Hippocampal formation (tissue), 2 donors: ENCODE measurements around the gene PEX14.
"Not testable (repeated sequence)": the region's sequence is repeated elsewhere in the genome, so short reads cannot be mapped to it uniquely, and the experiment has no call there.

ENCODE experiments used
- DNase-seq, 2 donors: peaks; one replicate each; lab custom pipeline; 2025; lab: John Stamatoyannopoulos, UW

PEX14 gene

DNA sequence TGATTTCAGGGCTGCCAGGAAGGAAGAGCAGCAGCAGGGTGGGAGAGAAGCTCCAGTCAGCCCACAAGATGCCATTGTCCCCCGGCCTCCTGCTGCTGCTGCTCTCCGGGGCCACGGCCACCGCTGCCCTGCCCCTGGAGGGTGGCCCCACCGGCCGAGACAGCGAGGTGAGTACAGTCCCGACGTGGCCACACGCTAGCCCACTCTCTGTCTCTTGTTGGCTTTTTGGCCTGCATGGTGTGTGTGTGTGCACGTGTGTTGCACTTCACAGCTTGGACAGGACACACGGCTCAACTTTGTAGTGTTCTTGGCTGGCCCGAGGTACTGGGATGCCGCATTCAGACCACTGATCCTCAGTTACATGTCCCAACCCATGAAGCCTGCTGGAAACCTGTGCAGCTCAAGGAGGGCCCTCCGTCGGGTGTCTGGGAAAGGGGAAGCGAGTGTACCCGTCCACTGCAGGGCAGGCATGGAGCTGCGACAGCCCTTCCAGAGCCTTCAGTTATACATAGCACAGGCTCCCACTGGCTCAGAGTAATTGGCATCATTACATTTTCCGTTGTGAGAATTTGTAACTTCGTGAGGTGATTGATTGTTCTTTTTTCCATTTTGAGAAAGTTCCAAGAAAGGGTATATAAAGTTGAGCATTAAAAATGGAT lies 24.5 kb upstream of the PEX14 start:
- no peak for DNase-seq

DNA sequence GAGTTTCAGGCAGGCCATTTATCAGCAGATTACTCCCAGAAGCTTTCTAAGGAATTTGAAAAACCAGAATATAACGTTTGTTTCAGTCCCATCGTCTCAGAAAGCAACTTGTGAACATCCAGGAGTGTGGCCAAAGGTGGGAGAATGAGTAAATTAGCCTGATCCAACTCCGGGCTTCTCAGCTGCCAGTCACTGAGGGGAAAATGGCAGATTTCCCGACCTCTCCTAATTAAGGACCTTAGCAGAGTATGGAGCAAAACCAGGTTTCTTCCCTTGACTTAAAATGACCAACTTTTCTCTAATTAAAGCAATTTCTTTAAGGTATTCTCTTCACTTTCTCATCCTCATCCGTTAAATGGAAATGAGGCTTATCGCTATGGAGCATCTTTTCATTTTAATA lies 23.9 kb upstream of the PEX14 start:
- DNase-seq, result no peak

DNA sequence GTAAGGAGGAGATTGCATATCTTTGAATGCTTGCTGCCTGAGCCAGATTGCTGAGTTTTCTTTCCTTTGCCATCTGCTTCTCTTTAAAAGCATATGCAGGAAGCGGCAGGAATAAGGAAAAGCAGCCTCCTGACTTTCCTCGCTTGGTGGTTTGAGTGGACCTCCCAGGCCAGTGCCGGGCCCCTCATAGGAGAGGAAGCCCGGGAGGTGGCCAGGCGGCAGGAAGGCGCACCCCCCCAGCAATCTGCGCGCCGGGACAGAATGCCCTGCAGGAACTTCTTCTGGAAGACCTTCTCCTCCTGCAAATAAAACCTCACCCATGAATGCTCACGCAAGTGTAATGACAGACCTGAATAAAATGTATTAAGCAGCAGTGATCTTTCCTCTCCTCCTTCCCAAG lies 23.5 kb upstream of the PEX14 start:
- peak in 1 of 2 donors; percentile 17 for DNase-seq

GRCh38 chr1:10456048-10456447 lies 18.7 kb upstream of the PEX14 start:
- DNase-seq, result no peak

- no peak for DNase-seq
These were observed 18.1 kb upstream of the PEX14 start for GRCh38 chr1:10456661-10457060.

DNA sequence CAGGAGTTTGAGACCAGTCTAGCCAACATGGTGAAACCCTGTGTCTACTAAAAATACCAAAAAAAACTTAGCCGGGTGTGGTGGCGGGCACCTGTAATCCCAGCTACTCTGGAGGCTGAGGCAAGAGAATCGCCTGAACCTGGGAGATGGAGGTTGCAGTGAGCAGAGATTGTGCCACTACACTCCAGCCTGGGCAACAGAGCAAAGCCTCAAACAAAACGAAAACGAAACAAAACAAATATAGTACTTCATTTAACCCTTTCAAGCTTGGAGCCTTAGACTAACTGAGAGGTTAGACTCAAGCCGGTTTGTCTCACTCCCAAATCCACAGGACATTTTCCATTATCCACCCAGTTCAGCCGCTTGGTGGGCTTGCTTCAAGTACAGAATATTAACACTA lies 17.3 kb upstream of the PEX14 start:
- not testable (repeated sequence) for DNase-seq

DNA sequence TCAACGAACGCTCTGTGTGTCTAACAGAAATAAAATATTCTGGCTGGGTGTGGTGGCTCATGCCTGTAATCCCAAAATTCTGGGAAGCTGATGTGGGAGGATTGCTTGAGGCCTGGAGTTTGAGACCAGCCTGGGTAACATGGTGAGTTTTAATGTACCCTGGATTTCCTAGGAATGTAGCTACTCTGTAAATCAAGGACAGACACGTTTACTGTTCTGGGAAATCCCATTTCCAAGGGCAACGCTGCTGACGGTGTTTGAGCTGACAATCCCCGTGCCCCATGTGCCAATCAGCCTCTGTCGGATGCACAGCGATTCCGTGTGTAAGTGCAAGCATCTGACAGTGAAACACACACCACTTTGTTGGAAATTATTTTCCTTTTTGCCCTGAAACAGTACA lies 16.9 kb upstream of the PEX14 start:
- DNase-seq, result no peak

DNA sequence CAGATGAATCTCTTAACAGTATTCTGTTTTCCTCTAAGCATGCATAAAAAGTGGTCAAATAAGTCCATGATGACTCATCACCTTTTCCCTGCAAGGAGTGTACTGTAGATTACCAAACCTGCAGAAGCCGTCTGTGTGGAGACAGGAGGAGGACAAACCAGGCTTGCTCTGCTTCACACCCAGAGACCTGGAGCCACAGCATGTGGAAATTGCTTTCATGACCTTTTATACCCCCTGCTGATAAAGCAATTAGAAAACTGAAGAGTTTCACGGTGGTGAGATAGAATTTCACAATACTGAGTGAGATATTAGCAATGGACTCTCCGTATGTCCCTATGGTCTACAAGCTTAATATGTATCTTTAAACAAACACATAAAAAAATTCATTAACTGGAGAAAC lies 15.6 kb upstream of the PEX14 start:
- DNase-seq, result no peak

- no peak for DNase-seq
These were observed 7.7 kb upstream of the PEX14 start for GRCh38 chr1:10467078-10467477.

DNA sequence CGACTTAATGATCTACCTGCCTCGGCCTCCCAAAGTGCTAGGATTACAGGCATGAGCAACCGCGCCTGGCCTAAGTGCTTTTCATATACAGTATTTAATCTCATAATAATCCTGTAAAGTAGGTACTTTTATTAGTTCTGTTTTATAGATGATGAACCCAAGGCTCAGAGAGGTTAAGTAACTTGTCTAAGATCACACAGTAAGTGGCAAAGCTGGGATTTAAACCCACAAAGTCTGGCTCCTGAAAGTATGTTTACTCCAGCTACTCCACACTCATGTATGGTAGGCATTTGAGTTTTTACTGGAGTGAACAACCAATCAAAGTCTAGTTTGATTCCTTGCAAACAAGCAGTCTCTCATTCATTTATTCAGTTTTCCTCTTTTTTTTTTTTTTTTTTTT lies 4.7 kb upstream of the PEX14 start:
- no peak for DNase-seq

- no peak for DNase-seq
These were observed 3.1 kb upstream of the PEX14 start for GRCh38 chr1:10471411-10472219.

- DNase-seq, result peak; percentile 91 to 95
These were observed 2.3 kb upstream of the PEX14 start, which contains the start of gene DFFA for GRCh38 chr1:10472220-10473144. Gene DFFA (minus strand): TSS chr1:10472529. CDS start chr1:10472458, 71 bp downstream.

- DNase-seq, result no peak
These were observed 1.5 kb upstream of the PEX14 start for GRCh38 chr1:10473145-10473765.

DNA sequence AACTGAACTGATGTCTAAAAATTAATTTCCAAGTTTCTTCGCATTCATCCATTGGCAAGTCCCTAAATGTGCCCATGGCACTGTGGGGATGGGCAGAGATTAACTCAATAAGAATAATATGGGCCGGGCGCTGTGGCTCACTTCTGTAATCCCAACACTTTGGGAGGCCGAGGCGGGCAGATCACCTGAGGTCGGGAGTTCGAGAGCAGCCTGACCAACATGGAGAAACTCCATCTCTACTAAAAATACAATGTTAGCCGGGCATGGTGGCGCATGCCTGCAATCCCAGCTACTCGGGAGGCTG lies 489 bp upstream of the PEX14 start:
- not testable (repeated sequence) for DNase-seq

DNA sequence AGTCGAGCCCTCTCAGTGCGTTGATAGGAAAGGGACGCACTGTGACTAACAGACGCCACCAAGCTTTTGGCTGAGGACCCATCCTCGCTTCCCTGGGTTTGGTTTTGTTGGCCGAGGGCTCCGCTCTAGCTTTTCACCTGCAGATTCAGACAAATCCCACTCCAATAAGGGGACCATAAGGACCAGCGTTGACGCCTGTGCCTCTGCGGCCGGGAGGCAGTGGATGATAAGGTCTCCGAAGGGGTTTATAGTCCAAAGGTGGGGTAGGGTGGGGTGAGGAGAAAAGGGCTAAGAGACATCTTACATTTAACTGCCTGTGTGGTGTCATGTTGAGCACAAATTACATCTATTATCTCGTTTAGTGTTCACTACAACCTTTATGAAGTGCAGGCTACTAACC lies 760 bp downstream of the PEX14 start:
- no peak for DNase-seq

GRCh38 chr1:10479296-10479695 lies 4.5 kb downstream of the PEX14 start:
- DNase-seq, result no peak

DNA sequence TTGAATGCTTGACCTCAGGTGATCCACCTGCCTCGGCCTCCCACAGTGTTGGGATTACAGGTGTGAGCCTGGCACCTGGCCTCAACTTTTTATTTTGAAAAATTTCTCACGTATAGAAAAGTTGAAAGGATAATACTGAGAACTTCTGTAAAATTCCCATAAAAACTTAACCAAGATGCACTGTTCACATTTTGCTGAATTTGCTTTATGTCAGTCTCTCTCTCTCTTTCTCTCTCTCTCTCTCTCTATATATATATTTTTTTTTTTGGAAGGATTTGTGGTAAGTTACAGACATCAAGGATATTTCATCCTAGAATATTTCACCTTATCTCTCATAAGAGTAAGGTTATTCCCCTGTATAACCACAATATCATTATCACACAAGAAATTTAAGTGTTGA lies 5.9 kb downstream of the PEX14 start:
- no peak for DNase-seq

DNA sequence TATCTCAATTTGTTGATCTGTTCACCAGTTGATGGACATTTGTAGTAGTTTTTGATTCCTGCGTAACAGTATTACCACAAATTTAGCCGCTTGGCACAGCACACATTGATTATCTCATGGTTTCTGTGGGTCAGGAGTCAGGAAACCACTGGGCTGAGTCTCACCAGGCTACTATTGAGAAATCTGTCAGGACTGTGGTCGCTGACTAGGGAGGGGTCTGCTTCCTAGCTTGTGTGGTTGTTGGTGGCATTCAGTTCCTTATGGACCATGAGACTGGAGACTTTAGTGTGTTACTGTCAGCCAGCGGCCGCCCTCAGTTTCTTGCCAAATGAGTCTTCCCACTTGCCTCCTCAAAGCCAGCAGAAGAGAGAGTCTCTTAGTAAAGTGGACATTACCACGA lies 9.8 kb downstream of the PEX14 start:
- DNase-seq, result no peak

GRCh38 chr1:10489291-10490055 lies 14.7 kb downstream of the PEX14 start:
- DNase-seq, result no peak

- DNase-seq, result no peak
These were observed 15.7 kb downstream of the PEX14 start for GRCh38 chr1:10490286-10490970.

GRCh38 chr1:10494418-10494753 lies 19.6 kb downstream of the PEX14 start:
- no peak for DNase-seq
